HepG2 (cell line): ENCODE results near the gene CDC42BPG. TPM values are rescaled to one million over a fixed set of nuclear protein-coding genes. Genes with fewer than 3 reads are reported as not detected.

Experiments used
- ATAC-seq: fragments of 200-7000 bp; cut with Tn5 transposase; 3 replicates; pipeline ENCODE4 v1.9.1; 2020; ENCODE audit warnings: mild to moderate bottlenecking, moderate library complexity
- BruUV-seq: library from RNA; stranded (reverse); fragments of 400-500 nt; replicated peaks from 2 replicates; lab custom pipeline; 2021; lab: Mats Ljungman, UMichigan
- CTCF ChIA-PET: fragments of 300-600 bp; formaldehyde crosslinking; extraction: SDS; loops from one replicate; lab custom pipeline; 2021; ENCODE audit warnings: low total read pairs, inconsistent platforms, low intra/inter-chr PET ratio; lab: Yijun Ruan, JAX
- POLR2A ChIA-PET: fragments of 350-600 bp; sonication (Branson Sonifier 250); formaldehyde crosslinking; loops from one replicate; lab custom pipeline; 2020; ENCODE audit warnings: antibody characterized with exemption, inconsistent platforms; lab: Yijun Ruan, JAX
- DNase-seq: peaks from one replicate; pipeline ENCODE4 v3.0.0-alpha.2; 2015; ENCODE audit warnings: low spot score
- FAIRE-seq: peaks from 3 replicates; lab custom pipeline; 2011; peaks lifted over from hg19 to GRCh38; lab: Jason Lieb, UNC
- H2AFZ ChIP-seq: one replicate; pipeline ENCODE4 v1.6.1; 2011; ENCODE audit warnings: low read length, inconsistent platforms
- H3K27ac ChIP-seq: fragments of 300-600 bp; 3 replicates; pipeline ENCODE4 v1.8.0; 2011; ENCODE audit warnings: mixed run types, mild to moderate bottlenecking, mixed read lengths, low read length, inconsistent platforms; ENCODE audit not compliant: insufficient read depth; ENCODE audit errors: extremely low read length
- H3K27me3 ChIP-seq, 2 experiments: fragments of 200-600 bp in 1 of 2; 2 replicates in 1 of 2; 3 replicates in 1 of 2; pipeline versions ENCODE4 v1.6.0 to v1.8.0; 2011; ENCODE audit warnings: low read length in 2 of 2, mild to moderate bottlenecking in 2 of 2, moderate library complexity in 2 of 2, inconsistent platforms in 1 of 2; ENCODE audit not compliant: insufficient read depth in 2 of 2, control insufficient read depth in 1 of 2
- H3K36me3 ChIP-seq, 2 experiments: fragments of 200-600 bp in 1 of 2; replicated peaks in 1 of 2; 2 replicates in 1 of 2; 3 replicates in 1 of 2; pipeline versions ENCODE4 v1.5.1 to v1.8.0; 2011; ENCODE audit warnings: low read length in 2 of 2, inconsistent platforms in 1 of 2; ENCODE audit not compliant: insufficient read depth in 2 of 2, control insufficient read depth in 1 of 2
- H3K4me1 ChIP-seq: 2 replicates; pipeline ENCODE4 v1.5.1; 2012; ENCODE audit warnings: low read length, inconsistent platforms; ENCODE audit not compliant: insufficient read depth
- H3K4me2 ChIP-seq: 2 replicates; pipeline ENCODE4 v1.6.0; 2011; ENCODE audit warnings: low read depth, low read length, inconsistent platforms
- H3K4me3 ChIP-seq, 3 experiments: fragments of 200-600 bp in 1 of 3; sonication (generic), shearing (Covaris generic) in 1 of 3; replicated peaks in 1 of 3; 2 replicates each; pipeline ENCODE4 v1.5.1; 2011 to 2016; ENCODE audit warnings: low read length in 3 of 3, inconsistent platforms in 2 of 3, low read depth in 2 of 3, mild to moderate bottlenecking in 2 of 3, control low read depth in 1 of 3, mixed read lengths in 1 of 3; ENCODE audit not compliant: insufficient read depth in 1 of 3
- H3K79me2 ChIP-seq: one replicate; pipeline ENCODE4 v1.6.1; 2011; ENCODE audit warnings: low read length, inconsistent platforms; ENCODE audit not compliant: insufficient read depth
- H3K9ac ChIP-seq: 2 replicates; pipeline ENCODE4 v1.6.0; 2011; ENCODE audit warnings: mild to moderate bottlenecking, low read depth, low read length, inconsistent platforms; ENCODE audit not compliant: insufficient read depth
- H3K9me3 ChIP-seq: 2 replicates; pipeline ENCODE4 v1.5.1; 2012; ENCODE audit warnings: mild to moderate bottlenecking, low read length
- H4K20me1 ChIP-seq: 2 replicates; pipeline ENCODE4 v1.6.0; 2011; ENCODE audit warnings: inconsistent platforms, mild to moderate bottlenecking, low read length, moderate library complexity; ENCODE audit not compliant: insufficient read depth
- AKAP8 ChIP-seq: sonication (generic); formaldehyde crosslinking; IDR thresholded peaks from 2 replicates; pipeline ENCODE4 v1.5.1; 2020; ENCODE audit warnings: mild to moderate bottlenecking, missing genetic modification reagents
- FOXM1 ChIP-seq: sonication (generic); formaldehyde crosslinking; IDR thresholded peaks from 2 replicates; pipeline ENCODE4 v1.5.0; 2020; ENCODE audit warnings: missing genetic modification reagents
- KLF6 ChIP-seq: IDR thresholded peaks from 2 replicates; pipeline ENCODE4 v1.8.0; 2016; ENCODE audit warnings: missing biosample characterization, missing genetic modification reagents
- MIER3 ChIP-seq: IDR thresholded peaks from 2 replicates; pipeline ENCODE4 v1.6.1; 2016; ENCODE audit warnings: missing compliant biosample characterization, borderline replicate concordance
- MZF1 ChIP-seq: sonication (generic); formaldehyde crosslinking; IDR thresholded peaks from 2 replicates; pipeline ENCODE4 v1.8.1; 2023; ENCODE audit warnings: mild to moderate bottlenecking, missing genetic modification reagents, borderline replicate concordance
- NR2F6 ChIP-seq, 2 experiments: IDR thresholded peaks; 2 replicates each; pipeline ENCODE4 v1.6.1; 2016; ENCODE audit warnings: antibody characterized with exemption in 1 of 2, mild to moderate bottlenecking in 1 of 2
- POLR2G ChIP-seq: fragments of 200-400 bp; formaldehyde crosslinking; IDR thresholded peaks from 2 replicates; pipeline ENCODE4 v1.6.1; 2018; ENCODE audit warnings: mild to moderate bottlenecking, low read depth, low read length, moderate library complexity
- ZFP91 ChIP-seq: sonication (generic); formaldehyde crosslinking; IDR thresholded peaks from 2 replicates; pipeline ENCODE4 v1.9.0; 2022; ENCODE audit warnings: missing genetic modification reagents, mild to moderate bottlenecking, borderline replicate concordance
- ZNF605 ChIP-seq: sonication (generic); formaldehyde crosslinking; IDR thresholded peaks from 2 replicates; pipeline ENCODE4 v1.8.0; 2022; ENCODE audit warnings: mild to moderate bottlenecking, missing genetic modification reagents
- ZSCAN25 ChIP-seq: sonication (generic); formaldehyde crosslinking; IDR thresholded peaks from 2 replicates; pipeline ENCODE4 v1.8.0; 2022; ENCODE audit warnings: mild to moderate bottlenecking, missing genetic modification reagents
- WGBS: methylation state at CpG from one replicate; pipeline ENCODE4 v1.1.6; 2017; ENCODE audit warnings: low lambda C conversion rate; 5-methylcytosine and 5-hydroxymethylcytosine counted together
- in situ Hi-C: cut with HindIII; loops from 2 replicates; pipeline ENCODE4 v1.10.0; 2017; ENCODE audit warnings: low pct_unique_long_range_greater_than_20kb; ENCODE audit not compliant: extremely low pct_ligation_motif_present
- intact Hi-C: fragments of 100-400 bp; cut with micrococcal nuclease; formaldehyde crosslinking; loops from one replicate; pipeline ENCODE4 v1.10.0; 2022; ENCODE audit not compliant: unreplicated experiment
- polyA plus RNA-seq, 8 experiments: library from polyadenylated mRNA; depleted of rRNA in 3 of 8; stranded (reverse) in 7 of 8; unstranded in 1 of 8; fragments of >200 nt; fragmentation: Illumina TruSeq in 4 of 8; extraction: Trizol in 4 of 8; gene quantifications; 2 replicates each; pipeline versions ENCODE4 v1.2.1 to v1.2.3, GENCODE V29; 2011 to 2016; ENCODE audit warnings: low read depth in 4 of 8, missing spikeins in 1 of 8, mixed read lengths in 1 of 8; ENCODE audit not compliant: insufficient read depth in 1 of 8
- total RNA-seq, 5 experiments: library from RNA; depleted of rRNA; stranded (reverse); fragments of >200 nt; fragmentation: Illumina TruSeq; extraction: Trizol; gene quantifications; 2 replicates each; pipeline ENCODE4 v1.2.3, GENCODE V29; 2016; ENCODE audit warnings: low read depth in 1 of 5
- TF ChIP-seq, protein P1 (sequence below): sonication (generic); formaldehyde crosslinking; IDR thresholded peaks from 2 replicates; pipeline ENCODE4 v1.8.1; 2023; ENCODE audit warnings: mild to moderate bottlenecking, missing genetic modification reagents
- TF ChIP-seq, protein P2 (sequence below): sonication (generic); formaldehyde crosslinking; IDR thresholded peaks from 2 replicates; pipeline ENCODE4 v1.4.0; 2020; ENCODE audit warnings: missing genetic modification reagents

CDC42BPG gene
- total and polyA plus RNA-seq, 2 of the 13 experiments (the other 11 are each of a cell fraction or from before 2014, with no cell fraction given): 0.55 to 1.4 TPM

- H3K36me3 ChIP-seq: peaks cover 0 to 1% of the 10 kb centered on the region in 2 experiments; a peak in 1 of 5 replicates
- intact Hi-C loops: no loop called here
- DNase-seq (no peak), FAIRE-seq (no peak), ATAC-seq (no peak)
- no peaks in the 10 kb centered on the region; a peak in 1 of 5 replicates for H3K27me3 ChIP-seq
- in situ Hi-C loops: loop anchor here (5.0 kb wide), 2 partner anchors 43 to 103 kb away; no protein-coding TSS in a partner anchor
- H3K27ac ChIP-seq: peak overlapping the region; percentile 88
- no TSS peak for BruUV-seq
- H3K9me3 ChIP-seq: no peaks in the 10 kb centered on the region
- TF ChIP-seq ZNF605 (CRISPR knock-in tag): 0 out of 2 replicates have a peak, but pooled peaks have one; percentile 18
- TF ChIP-seq, protein P1, sequence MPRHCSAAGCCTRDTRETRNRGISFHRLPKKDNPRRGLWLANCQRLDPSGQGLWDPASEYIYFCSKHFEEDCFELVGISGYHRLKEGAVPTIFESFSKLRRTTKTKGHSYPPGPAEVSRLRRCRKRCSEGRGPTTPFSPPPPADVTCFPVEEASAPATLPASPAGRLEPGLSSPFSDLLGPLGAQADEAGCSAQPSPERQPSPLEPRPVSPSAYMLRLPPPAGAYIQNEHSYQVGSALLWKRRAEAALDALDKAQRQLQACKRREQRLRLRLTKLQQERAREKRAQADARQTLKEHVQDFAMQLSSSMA (CRISPR knock-in tag): no peak
- TF ChIP-seq, protein P2, sequence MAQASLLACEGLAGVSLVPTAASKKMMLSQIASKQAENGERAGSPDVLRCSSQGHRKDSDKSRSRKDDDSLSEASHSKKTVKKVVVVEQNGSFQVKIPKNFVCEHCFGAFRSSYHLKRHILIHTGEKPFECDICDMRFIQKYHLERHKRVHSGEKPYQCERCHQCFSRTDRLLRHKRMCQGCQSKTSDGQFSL (CRISPR knock-in tag): peak; percentile 59; the same call in 1 of the 2 replicates
- no peak for TF ChIP-seq FOXM1
- TF ChIP-seq MZF1: no peak
- 0 out of 2 replicates have a peak, but pooled peaks have one; percentile 34 for TF ChIP-seq ZFP91 (CRISPR knock-in tag)
- TF ChIP-seq KLF6 (CRISPR knock-in tag): no peak
- TF ChIP-seq POLR2G: peak; percentile 18; the same call in 1 of the 2 replicates
- TF ChIP-seq NR2F6 (IDR thresholded peaks at IDR 0.05): no peak
- no peak for TF ChIP-seq NR2F6 (CRISPR knock-in tag; IDR thresholded peaks at IDR 0.05)
- TF ChIP-seq AKAP8 (CRISPR knock-in tag): 0 out of 2 replicates have a peak, but pooled peaks have one; percentile 13
- TF ChIP-seq ZSCAN25 (CRISPR knock-in tag): 0 out of 2 replicates have a peak, but pooled peaks have one; percentile 36
- no peak for TF ChIP-seq MIER3
- ChIA-PET CTCF (no interaction called here), POLR2A (interaction anchor here (1.0 to 11.5 kb wide), 7 partner anchors 14 to 124 kb away, joined by 4 to 132 read pairs (median 8); partner anchors contain the start of genes ARL2, EHD1 and SF1)
- peak overlapping the region in 2 of 3 experiments; percentile 22 to 95; a peak in 2 of 6 replicates for H3K4me3 ChIP-seq
- peak overlapping the region; percentile 94 for H3K4me2 ChIP-seq
- WGBS: 89% methylated on average over 5 of the region's 7 CpGs
- no peak overlapping the region for H3K9ac ChIP-seq
- H4K20me1 ChIP-seq: peaks cover 10% of the 10 kb centered on the region; the same call in 1 of the 2 replicates
- H3K4me1 ChIP-seq: peaks cover 80% of the 10 kb centered on the region
- peaks cover 27% of the 10 kb centered on the region for H3K79me2 ChIP-seq
- H2AFZ ChIP-seq: no peak overlapping the region
Observed at GRCh38 chr11:64890522-64890939, 46.1 kb upstream of the CDC42BPG start.
